ENCODE data around the gene ANTXR2. TPM values are rescaled to one million over a fixed set of nuclear protein-coding genes. Genes with fewer than 3 reads are reported as not detected.

Gene ANTXR2
- total and polyA plus RNA-seq, 12 donors = 9.9 to 68.4 (median 49.2) TPM

- Histone ChIP-seq H3K9me3 (peaks cover 0 to 4% (median 0%) of the 10 kb centered on the region in 11 donors), H3K27ac (no peak overlapping the region), H3K4me1 (peaks cover 0 to 16% (median 0%) of the 10 kb centered on the region in 9 donors), H3K4me3 (no peak overlapping the region), H3K27me3 (no peaks in the 10 kb centered on the region), H3K36me3 (peaks cover 0 to 31% (median 20%) of the 10 kb centered on the region in 9 donors)
- DNase-seq (no peak), ATAC-seq (no peak)
- intact Hi-C loops (cut with DNase I) = no loop called here
- TF ChIP-seq, protein P1, sequence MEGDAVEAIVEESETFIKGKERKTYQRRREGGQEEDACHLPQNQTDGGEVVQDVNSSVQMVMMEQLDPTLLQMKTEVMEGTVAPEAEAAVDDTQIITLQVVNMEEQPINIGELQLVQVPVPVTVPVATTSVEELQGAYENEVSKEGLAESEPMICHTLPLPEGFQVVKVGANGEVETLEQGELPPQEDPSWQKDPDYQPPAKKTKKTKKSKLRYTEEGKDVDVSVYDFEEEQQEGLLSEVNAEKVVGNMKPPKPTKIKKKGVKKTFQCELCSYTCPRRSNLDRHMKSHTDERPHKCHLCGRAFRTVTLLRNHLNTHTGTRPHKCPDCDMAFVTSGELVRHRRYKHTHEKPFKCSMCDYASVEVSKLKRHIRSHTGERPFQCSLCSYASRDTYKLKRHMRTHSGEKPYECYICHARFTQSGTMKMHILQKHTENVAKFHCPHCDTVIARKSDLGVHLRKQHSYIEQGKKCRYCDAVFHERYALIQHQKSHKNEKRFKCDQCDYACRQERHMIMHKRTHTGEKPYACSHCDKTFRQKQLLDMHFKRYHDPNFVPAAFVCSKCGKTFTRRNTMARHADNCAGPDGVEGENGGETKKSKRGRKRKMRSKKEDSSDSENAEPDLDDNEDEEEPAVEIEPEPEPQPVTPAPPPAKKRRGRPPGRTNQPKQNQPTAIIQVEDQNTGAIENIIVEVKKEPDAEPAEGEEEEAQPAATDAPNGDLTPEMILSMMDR (IDR thresholded peaks at IDR 0.05) = no peak
These were observed 167.8 kb downstream of the ANTXR2 start for GRCh38 chr4:79905212-79905611.

DNA sequence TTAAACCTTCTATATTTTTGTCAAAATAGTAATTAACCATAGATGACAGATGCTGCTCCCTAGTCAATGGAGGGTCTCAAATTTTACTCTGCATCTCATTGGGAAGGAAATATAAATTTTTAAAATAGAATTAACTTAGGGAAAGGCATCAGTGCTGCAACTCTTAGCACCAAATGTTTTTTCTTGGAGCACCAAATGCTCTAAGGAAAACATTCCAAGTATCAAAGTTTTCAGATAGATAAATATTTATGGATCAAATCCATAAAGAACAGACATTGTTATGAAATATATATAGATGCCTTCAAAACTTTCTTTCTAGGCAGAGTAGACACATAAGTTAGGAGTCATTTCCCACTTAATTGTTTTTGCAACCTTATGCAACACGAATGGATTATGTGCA, 168.7 kb downstream of the ANTXR2 start:
- WGBS, 2 donors = 87 to 100% methylated on average over 1 of the region's 1 CpG
- H3K27me3 ChIP-seq = no peaks in the 10 kb centered on the region
- TF ChIP-seq, protein P1 (IDR thresholded peaks at IDR 0.05) = no peak
- peaks cover 0 to 10% (median 0%) of the 10 kb centered on the region in 11 donors for H3K9me3 ChIP-seq
- H3K27ac ChIP-seq = no peak overlapping the region
- no peak overlapping the region for H3K4me3 ChIP-seq
- H3K4me1 ChIP-seq = peaks cover 0 to 16% (median 0%) of the 10 kb centered on the region in 9 donors
- DNase-seq (no peak), ATAC-seq (no peak)
- peaks cover 0 to 31% (median 20%) of the 10 kb centered on the region in 9 donors for H3K36me3 ChIP-seq
- intact Hi-C loops (cut with DNase I) = no loop called here

DNA sequence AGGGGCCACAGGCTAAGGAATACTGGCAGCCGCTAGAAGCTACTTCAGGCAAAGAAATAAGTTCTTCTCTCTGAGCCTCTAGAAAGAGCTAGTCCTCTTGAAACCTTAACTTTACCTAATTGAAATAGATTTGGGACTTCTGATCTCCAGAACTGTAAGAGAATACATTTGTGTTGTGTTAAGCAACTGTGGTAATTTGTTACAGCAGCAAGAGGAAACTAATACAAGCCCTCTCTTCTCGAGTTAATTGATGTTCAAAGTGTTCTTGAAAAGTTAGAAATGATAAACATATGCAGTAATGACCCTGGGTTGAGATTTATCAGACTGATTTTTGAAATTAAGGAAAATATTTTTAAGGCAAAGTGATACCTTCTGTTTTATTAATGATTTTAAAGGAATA, 172.8 kb downstream of the ANTXR2 start:
- Histone ChIP-seq H3K27ac (no peak overlapping the region), H3K36me3 (peaks cover 0 to 6% (median 0%) of the 10 kb centered on the region in 9 donors), H3K9me3 (peaks cover 0 to 10% (median 0%) of the 10 kb centered on the region in 11 donors), H3K4me1 (no peaks in the 10 kb centered on the region), H3K27me3 (no peaks in the 10 kb centered on the region), H3K4me3 (no peak overlapping the region)
- intact Hi-C loops (cut with DNase I) = no loop called here
- WGBS, 2 donors = 48 to 95% methylated on average over 2 of the region's 2 CpGs
- ATAC-seq = no peak
- DNase-seq = no peak
- TF ChIP-seq, protein P1 (IDR thresholded peaks at IDR 0.05) = no peak

- H3K4me1 ChIP-seq = no peaks in the 10 kb centered on the region
- WGBS, 2 donors = 78 to 88% methylated on average over 4 of the region's 4 CpGs
- peaks cover 0 to 4% (median 0%) of the 10 kb centered on the region in 9 donors for H3K36me3 ChIP-seq
- peaks cover 0 to 10% (median 0%) of the 10 kb centered on the region in 11 donors for H3K9me3 ChIP-seq
- intact Hi-C loops (cut with DNase I) = no loop called here
- H3K27ac ChIP-seq = no peak overlapping the region
- no peaks in the 10 kb centered on the region for H3K27me3 ChIP-seq
- ATAC-seq (no peak), DNase-seq (no peak)
- H3K4me3 ChIP-seq = no peak overlapping the region
- TF ChIP-seq, protein P1 (IDR thresholded peaks at IDR 0.05) = no peak
These were observed 173.5 kb downstream of the ANTXR2 start for GRCh38 chr4:79899481-79899880.

Measured in heart right ventricle (tissue), 16 donors.